KMS-11 (cell line): ENCODE measurements around the gene HAAO.

Source experiments
- H2AFZ ChIP-seq: fragments of 200-600 bp; sonication (generic); 2 replicates; pipeline ENCODE4 v1.6.1; 2016; ENCODE audit warnings: antibody characterized with exemption, mixed run types, low read depth
- H3K27ac ChIP-seq: fragments of 200-600 bp; sonication (generic); 2 replicates; pipeline ENCODE4 v1.6.1; 2016; ENCODE audit warnings: mild to moderate bottlenecking, mixed run types
- H3K27me3 ChIP-seq: fragments of 200-600 bp; sonication (generic); 2 replicates; pipeline ENCODE4 v1.6.1; 2017; ENCODE audit warnings: mild to moderate bottlenecking, low read depth, mixed run types, moderate library complexity; ENCODE audit not compliant: insufficient read depth
- H3K36me3 ChIP-seq: fragments of 200-600 bp; sonication (generic); 2 replicates; pipeline ENCODE4 v1.6.1; 2017; ENCODE audit warnings: mild to moderate bottlenecking, mixed run types; ENCODE audit not compliant: insufficient read depth
- H3K4me1 ChIP-seq: fragments of 200-600 bp; sonication (generic); 2 replicates; pipeline ENCODE4 v1.6.1; 2016; ENCODE audit warnings: mild to moderate bottlenecking, low read depth, mixed run types; ENCODE audit not compliant: poor library complexity, severe bottlenecking
- H3K4me2 ChIP-seq: fragments of 200-600 bp; sonication (generic); 2 replicates; pipeline ENCODE4 v1.7.0; 2016; ENCODE audit warnings: mild to moderate bottlenecking, mixed run types
- H3K4me3 ChIP-seq: fragments of 200-600 bp; sonication (generic); IDR thresholded peaks from 2 replicates; pipeline ENCODE4 v1.6.1; 2017; ENCODE audit warnings: low read depth, low read length, mixed read lengths; ENCODE audit not compliant: insufficient read depth
- H3K79me2 ChIP-seq: fragments of 200-600 bp; sonication (generic); 2 replicates; pipeline ENCODE4 v1.6.1; 2016; ENCODE audit warnings: low read depth, mixed run types; ENCODE audit not compliant: insufficient read depth
- H3K9ac ChIP-seq: fragments of 200-600 bp; sonication (generic); 2 replicates; pipeline ENCODE4 v1.6.1; 2016; ENCODE audit warnings: mild to moderate bottlenecking, mixed run types
- H4K20me1 ChIP-seq: fragments of 200-600 bp; sonication (generic); 2 replicates; pipeline ENCODE4 v1.6.1; 2016; ENCODE audit warnings: mild to moderate bottlenecking, mixed run types; ENCODE audit not compliant: insufficient read depth
- CTCF ChIP-seq: fragments of 200-600 bp; sonication (generic); conservative IDR thresholded peaks from 2 replicates; pipeline ENCODE4 v1.6.1; 2017; ENCODE audit warnings: low read depth, mild to moderate bottlenecking, antibody characterized with exemption, low read length, moderate library complexity, mixed read lengths

The HAAO gene

GRCh38 chr2:42830922-42831574, 38.7 kb upstream of the HAAO start:
- Histone ChIP-seq H3K4me1 (peaks cover 4% of the 10 kb centered on the region), H3K79me2 (no peaks in the 10 kb centered on the region), H3K9ac (no peak overlapping the region), H3K4me3 (no peak overlapping the region), H2AFZ (no peak overlapping the region), H3K27ac (no peak overlapping the region), H4K20me1 (no peaks in the 10 kb centered on the region), H3K27me3 (no peaks in the 10 kb centered on the region), H3K36me3 (no peaks in the 10 kb centered on the region), H3K4me2 (no peak overlapping the region)
- TF ChIP-seq CTCF = no peak

GRCh38 chr2:42829671-42830440, 37.5 kb upstream of the HAAO start:
- H3K36me3 ChIP-seq = no peaks in the 10 kb centered on the region
- no peak overlapping the region for H3K4me2 ChIP-seq
- H3K4me3 ChIP-seq = no peak overlapping the region
- no peaks in the 10 kb centered on the region for H3K27me3 ChIP-seq
- H3K79me2 ChIP-seq = no peaks in the 10 kb centered on the region
- no peak overlapping the region for H3K27ac ChIP-seq
- peak overlapping the region; percentile 8; the same call in 1 of the 2 replicates for H2AFZ ChIP-seq
- H4K20me1 ChIP-seq = no peaks in the 10 kb centered on the region
- peaks cover 4% of the 10 kb centered on the region for H3K4me1 ChIP-seq
- H3K9ac ChIP-seq = no peak overlapping the region
- no peak for TF ChIP-seq CTCF

GRCh38 chr2:42828487-42829425, 36.4 kb upstream of the HAAO start:
- no peaks in the 10 kb centered on the region for H3K79me2 ChIP-seq
- peak overlapping the region; percentile 8; the same call in 1 of the 2 replicates for H2AFZ ChIP-seq
- H3K4me3 ChIP-seq = peak overlapping the region; percentile 71
- no peak overlapping the region for H3K9ac ChIP-seq
- no peaks in the 10 kb centered on the region for H3K36me3 ChIP-seq
- H3K4me1 ChIP-seq = peaks cover 4% of the 10 kb centered on the region
- H4K20me1 ChIP-seq = no peaks in the 10 kb centered on the region
- H3K4me2 ChIP-seq = no peak overlapping the region
- TF ChIP-seq CTCF = peak; percentile 97
- no peaks in the 10 kb centered on the region for H3K27me3 ChIP-seq
- no peak overlapping the region for H3K27ac ChIP-seq

- H3K36me3 ChIP-seq = no peaks in the 10 kb centered on the region
- peak overlapping the region; percentile 71 for H3K4me3 ChIP-seq
- H3K27me3 ChIP-seq = no peaks in the 10 kb centered on the region
- peaks cover 4% of the 10 kb centered on the region for H3K4me1 ChIP-seq
- H2AFZ ChIP-seq = peak overlapping the region; percentile 79
- H4K20me1 ChIP-seq = no peaks in the 10 kb centered on the region
- peak overlapping the region; percentile 79; the same call in 1 of the 2 replicates for H3K4me2 ChIP-seq
- H3K79me2 ChIP-seq = no peaks in the 10 kb centered on the region
- peak; percentile 93 for TF ChIP-seq CTCF
- no peak overlapping the region for H3K9ac ChIP-seq
- no peak overlapping the region for H3K27ac ChIP-seq
Measured at GRCh38 chr2:42827647-42828486, 35.5 kb upstream of the HAAO start.
